Small intestine (tissue), 7 donors: ENCODE measurements around the gene FAM53A. TPM values are rescaled to one million over a fixed set of nuclear protein-coding genes. Genes with fewer than 3 reads are reported as not detected.

Experiments
- DNase-seq, 2 donors: peaks; one replicate each; pipeline versions ENCODE4 v3.0.0 to v3.0.0-alpha.2; 2013
- FAIRE-seq: peaks from 2 replicates; lab custom pipeline; 2012; peaks lifted over from hg19 to GRCh38; lab: Jason Lieb, UNC
- H3K27ac ChIP-seq, 3 donors: one replicate each; pipeline ENCODE4 v1.5.1; 2013; ENCODE audit warnings: low read length in 2 of 3, mild to moderate bottlenecking in 2 of 3, control low read depth in 1 of 3, inconsistent platforms in 1 of 3, low read depth in 1 of 3, moderate library complexity in 1 of 3
- H3K27me3 ChIP-seq, 3 donors: one replicate each; pipeline ENCODE4 v1.6.1; 2013; ENCODE audit warnings: low read length in 3 of 3, inconsistent platforms in 1 of 3; ENCODE audit not compliant: control insufficient read depth in 3 of 3, insufficient read depth in 3 of 3
- H3K36me3 ChIP-seq, 3 donors: one replicate each; pipeline ENCODE4 v1.6.1; 2013; ENCODE audit warnings: low read length in 3 of 3, inconsistent platforms in 1 of 3, low read depth in 1 of 3, mild to moderate bottlenecking in 1 of 3, moderate library complexity in 1 of 3; ENCODE audit not compliant: control insufficient read depth in 3 of 3, insufficient read depth in 2 of 3
- H3K4me1 ChIP-seq, 3 donors: one replicate each; pipeline ENCODE4 v1.6.1; 2013; ENCODE audit warnings: low read length in 2 of 3, inconsistent platforms in 1 of 3, low read depth in 1 of 3, mild to moderate bottlenecking in 1 of 3, moderate library complexity in 1 of 3; ENCODE audit not compliant: control insufficient read depth in 3 of 3, insufficient read depth in 2 of 3
- H3K4me3 ChIP-seq, 3 donors: one replicate each; pipeline ENCODE4 v1.5.1; 2013; ENCODE audit warnings: low read length in 3 of 3, control low read depth in 1 of 3, inconsistent platforms in 1 of 3, low read depth in 1 of 3, mild to moderate bottlenecking in 1 of 3, moderate library complexity in 1 of 3
- H3K9me3 ChIP-seq, 2 donors: one replicate each; pipeline ENCODE4 v1.6.1; 2013; ENCODE audit warnings: low read depth in 1 of 2, low read length in 1 of 2; ENCODE audit not compliant: control insufficient read depth in 2 of 2, insufficient read depth in 1 of 2
- WGBS, 3 donors: extraction: QIAGEN DNeasy Blood & Tissue Kit; methylation state at CpG; one replicate each; pipeline ENCODE4 v1.1.7; 2013; 5-methylcytosine and 5-hydroxymethylcytosine counted together
- polyA plus RNA-seq, 4 donors: library from polyadenylated mRNA; stranded (reverse) in 3 of 4; unstranded in 1 of 4; fragments of 200-250 nt in 3 of 4; fragments of 120-200 nt in 1 of 4; gene quantifications; one replicate each; pipeline versions ENCODE4 v1.2.1 to v1.2.3, GENCODE V29; 2013
- donor health status: healthy with polysubstance abuse.
- donor health status: control.
- donor health status: control.
- donor health status: Bipolar disorder and iron deficiency.
- donor health status: healthy.

Gene FAM53A
- polyA plus RNA-seq, 4 donors, result 0.27 to 1.1 (median 0.97) TPM; not detected in 1

DNA sequence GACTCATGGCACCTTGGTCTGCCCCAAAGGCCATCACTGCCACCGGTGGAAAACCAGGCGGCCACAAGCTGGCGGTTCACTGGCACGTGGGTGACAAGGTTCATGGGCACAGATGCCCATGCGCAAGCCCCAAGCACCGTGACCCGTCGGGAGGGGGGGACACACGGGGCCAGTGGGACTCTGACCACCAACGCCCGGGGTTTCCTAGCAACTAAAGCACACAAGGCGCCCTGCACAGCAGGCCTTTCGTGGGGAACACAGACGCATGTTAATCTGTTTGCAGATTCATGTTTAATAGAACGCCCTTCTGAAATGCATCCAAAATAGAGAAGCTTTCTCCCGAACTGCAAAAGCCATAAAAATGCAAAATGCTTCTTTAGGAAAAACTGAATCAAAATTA is 43.9 kb downstream of the FAM53A start:
- Histone ChIP-seq H3K36me3 (no peaks in the 10 kb centered on the region), H3K27ac (no peak overlapping the region), H3K9me3 (peaks cover 0 to 2% of the 10 kb centered on the region in 2 donors), H3K27me3 (no peaks in the 10 kb centered on the region), H3K4me3 (no peak overlapping the region), H3K4me1 (peaks cover 0 to 22% (median 0%) of the 10 kb centered on the region in 3 donors)
- WGBS, 3 donors, result 59 to 77% (median 72%) methylated on average over 16 of the region's 16 CpGs
- DNase-seq, result peak; percentile 3 to 44
- no peak for FAIRE-seq

DNA sequence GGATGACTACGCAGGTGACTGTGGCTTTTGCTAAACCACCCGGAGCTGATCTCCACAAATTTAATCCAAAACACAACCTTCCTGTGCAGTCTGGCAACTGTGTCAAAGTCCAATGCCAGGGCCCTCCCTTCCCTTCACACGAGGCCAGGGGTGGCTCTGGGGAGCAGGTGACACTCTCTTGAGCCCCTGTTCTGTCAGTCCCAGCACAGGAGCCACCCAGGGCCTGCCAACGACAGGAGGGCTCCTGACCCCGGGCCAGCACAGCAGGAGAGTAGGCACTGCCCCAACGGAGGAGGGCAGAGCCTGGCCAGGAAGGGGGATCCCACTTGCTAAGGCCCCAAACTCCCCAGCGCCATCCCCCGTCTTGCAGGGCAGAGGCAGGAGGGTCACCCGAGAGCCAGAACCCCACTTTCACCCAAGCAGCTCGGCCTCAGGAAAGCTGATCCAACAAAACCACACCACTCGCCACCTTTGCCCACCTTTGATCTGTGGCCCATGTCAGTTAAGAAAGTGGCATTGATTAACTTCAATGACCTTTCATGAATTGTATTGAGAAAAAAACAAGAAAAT is 44.7 kb downstream of the FAM53A start:
- H3K27me3 ChIP-seq, result no peaks in the 10 kb centered on the region
- WGBS, 3 donors, result 43 to 68% (median 60%) methylated on average over 11 of the region's 11 CpGs
- peaks cover 0 to 4% of the 10 kb centered on the region in 2 donors for H3K9me3 ChIP-seq
- DNase-seq (peak; percentile 18 to 54), FAIRE-seq (no peak)
- no peaks in the 10 kb centered on the region for H3K36me3 ChIP-seq
- no peak overlapping the region for H3K27ac ChIP-seq
- H3K4me3 ChIP-seq, result no peak overlapping the region
- peaks cover 0 to 15% (median 0%) of the 10 kb centered on the region in 3 donors for H3K4me1 ChIP-seq

DNA sequence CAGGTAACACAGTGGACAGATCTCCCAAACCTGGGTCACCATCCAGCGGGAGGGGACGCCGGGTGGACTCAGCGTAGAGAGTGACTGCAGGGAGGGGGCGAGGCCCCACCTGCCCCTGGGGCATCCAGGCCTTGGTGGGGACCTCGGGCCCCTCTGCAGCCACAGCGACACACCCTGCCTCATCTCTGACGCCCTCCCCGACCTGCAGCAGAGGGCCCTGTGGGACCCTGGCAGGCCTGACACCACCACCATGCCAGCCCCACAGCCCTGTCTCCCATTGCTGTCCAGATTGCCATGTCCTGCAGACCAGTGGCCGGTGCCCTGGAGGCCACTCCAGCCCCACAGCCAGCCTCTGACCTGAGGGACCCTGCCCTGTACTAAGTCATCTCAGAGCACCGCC is 45.2 kb downstream of the FAM53A start:
- H3K4me3 ChIP-seq, result no peak overlapping the region
- FAIRE-seq, result no peak
- peaks cover 0 to 4% of the 10 kb centered on the region in 2 donors for H3K9me3 ChIP-seq
- peaks cover 0 to 18% (median 0%) of the 10 kb centered on the region in 3 donors for H3K4me1 ChIP-seq
- WGBS, 3 donors, result 53 to 78% (median 72%) methylated on average over 6 to 11 of the region's 11 CpGs
- H3K36me3 ChIP-seq, result no peaks in the 10 kb centered on the region
- H3K27me3 ChIP-seq, result no peaks in the 10 kb centered on the region
- no peak overlapping the region for H3K27ac ChIP-seq
- peak in 1 of 2 donors; percentile 6 for DNase-seq

DNA sequence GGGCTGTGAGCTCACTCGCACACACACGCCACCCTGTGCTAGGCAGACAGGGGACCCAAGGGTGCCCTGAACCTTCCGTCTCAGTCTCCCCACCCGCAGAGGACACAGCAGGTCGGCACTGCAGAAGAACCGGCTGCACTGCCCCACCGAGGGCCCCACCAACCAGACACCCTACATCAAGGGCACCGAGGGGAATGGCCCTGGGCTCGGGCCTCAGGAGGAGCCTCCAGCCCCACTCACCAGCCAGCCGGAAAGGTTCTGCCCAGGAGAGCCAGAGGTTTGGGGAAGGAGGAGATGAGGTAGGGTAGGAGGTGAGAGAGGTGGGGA is 45.9 kb downstream of the FAM53A start:
- Histone ChIP-seq H3K4me1 (peaks cover 0 to 20% (median 0%) of the 10 kb centered on the region in 3 donors), H3K4me3 (no peak overlapping the region), H3K36me3 (no peaks in the 10 kb centered on the region), H3K9me3 (peaks cover 0 to 4% of the 10 kb centered on the region in 2 donors), H3K27me3 (no peaks in the 10 kb centered on the region), H3K27ac (no peak overlapping the region)
- FAIRE-seq, result no peak
- no peak for DNase-seq
- 65 to 79% (median 69%) methylated on average over 10 of the region's 10 CpGs for WGBS, 3 donors

DNA sequence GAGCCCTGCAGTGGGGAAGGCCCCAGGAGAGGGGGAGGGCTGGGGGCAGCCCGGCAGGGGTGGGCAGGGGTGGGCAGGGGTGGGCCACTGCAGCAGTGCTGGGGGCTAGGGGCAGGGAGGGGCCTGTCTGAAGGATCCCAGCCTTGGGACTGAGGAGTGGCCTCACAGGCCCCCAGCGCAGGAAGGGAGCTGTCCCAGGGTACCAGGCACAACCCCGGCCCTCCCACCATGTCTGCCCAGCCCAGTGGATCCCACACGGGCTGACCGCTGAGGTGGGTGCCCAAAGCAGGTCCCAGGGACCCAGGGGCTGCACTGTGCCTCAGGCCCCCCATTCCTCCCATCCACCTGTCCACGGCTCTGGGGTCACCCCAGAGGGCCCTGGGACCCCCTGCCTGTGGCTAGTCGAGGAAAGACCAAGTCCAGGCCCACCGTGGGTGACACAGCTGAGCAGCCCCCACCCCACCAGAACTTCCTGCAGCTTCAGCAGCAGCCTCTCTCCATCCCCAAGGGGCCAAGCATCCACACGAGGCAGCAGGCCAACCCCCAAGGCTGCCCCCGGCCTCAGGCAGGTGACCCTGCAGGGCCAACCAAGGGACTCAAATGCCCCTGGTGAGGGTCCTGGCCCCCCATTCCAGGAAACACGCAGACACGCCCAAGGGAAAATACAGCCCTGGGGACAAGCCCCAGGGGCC is 46.4 kb downstream of the FAM53A start:
- DNase-seq, result no peak
- WGBS, 3 donors, result 75 to 76% (median 75%) methylated on average over 8 to 12 of the region's 12 CpGs

DNA sequence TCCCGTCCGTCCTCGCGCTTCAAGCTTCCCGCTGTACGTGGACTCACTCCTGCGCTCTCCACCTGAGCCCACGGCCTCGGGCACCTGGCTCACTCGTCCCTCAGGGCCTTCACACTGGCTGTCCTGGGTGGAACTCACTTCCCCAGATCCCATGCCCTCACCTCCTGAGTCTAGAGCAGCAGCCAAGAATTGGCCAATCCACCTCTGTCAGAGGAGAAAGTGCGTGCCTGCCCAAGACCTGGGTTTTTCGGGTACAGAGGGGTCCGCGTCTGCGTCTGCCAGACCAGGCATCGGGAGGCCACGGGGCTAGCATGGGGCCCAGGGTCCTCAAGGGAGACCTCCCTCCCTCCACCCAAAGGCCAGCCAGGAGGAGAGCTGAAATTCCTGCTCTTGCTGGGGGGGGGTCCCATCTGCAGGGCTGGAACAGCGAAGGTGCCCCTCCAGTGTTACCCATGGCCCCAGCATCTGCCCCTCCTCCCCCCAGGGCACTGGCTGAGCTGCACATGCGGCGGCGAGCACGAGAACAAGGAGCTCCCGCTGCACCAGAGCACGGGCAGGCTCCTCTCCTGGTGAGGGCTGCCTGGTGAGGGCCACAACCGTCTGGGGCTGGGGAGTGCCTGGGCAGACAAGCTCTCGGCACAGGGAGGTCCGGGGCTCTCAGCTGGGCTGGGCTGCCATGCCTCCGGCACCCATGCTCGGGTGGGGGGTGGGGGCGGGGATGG is 47.5 kb downstream of the FAM53A start:
- no peak for DNase-seq
- 89 to 91% (median 90%) methylated on average over 29 to 30 of the region's 30 CpGs for WGBS, 3 donors
- H3K9me3 ChIP-seq, result peaks cover 0 to 4% of the 10 kb centered on the region in 2 donors
- H3K4me3 ChIP-seq, result no peak overlapping the region
- no peak overlapping the region for H3K27ac ChIP-seq
- H3K4me1 ChIP-seq, result peaks cover 0 to 20% (median 0%) of the 10 kb centered on the region in 3 donors
- H3K36me3 ChIP-seq, result no peaks in the 10 kb centered on the region
- FAIRE-seq, result no peak
- no peaks in the 10 kb centered on the region for H3K27me3 ChIP-seq

More for the DNA sequence above, 46.4 kb downstream of the FAM53A start:
- Histone ChIP-seq H3K36me3 (no peaks in the 10 kb centered on the region), H3K27me3 (no peaks in the 10 kb centered on the region), H3K4me3 (no peak overlapping the region), H3K9me3 (peaks cover 0 to 4% of the 10 kb centered on the region in 2 donors), H3K4me1 (peaks cover 0 to 20% (median 0%) of the 10 kb centered on the region in 3 donors), H3K27ac (no peak overlapping the region)
- FAIRE-seq, result no peak

DNA sequence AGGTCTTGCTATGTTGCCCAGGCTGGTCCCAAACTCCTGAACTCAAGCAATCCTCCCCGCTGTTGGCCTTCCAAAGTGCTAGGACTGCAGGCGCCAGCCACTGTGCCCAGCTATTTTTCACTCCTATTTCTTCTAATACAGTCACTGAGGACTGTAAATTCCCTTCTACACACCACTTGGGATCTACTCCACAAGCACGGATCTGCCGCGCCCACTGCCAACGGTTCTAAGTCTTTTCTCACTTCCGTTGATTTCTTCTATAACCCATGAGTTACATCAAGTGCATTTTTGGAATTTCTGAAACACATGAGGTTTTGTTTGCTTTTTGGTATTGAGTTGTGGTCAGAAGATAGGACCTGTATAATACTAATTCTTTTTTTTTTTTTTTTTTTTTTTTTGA is 48.6 kb downstream of the FAM53A start:
- H3K27ac ChIP-seq, result no peak overlapping the region
- FAIRE-seq (no peak), DNase-seq (no peak)
- 87 to 93% (median 91%) methylated on average over 7 of the region's 7 CpGs for WGBS, 3 donors
- peaks cover 0 to 20% (median 0%) of the 10 kb centered on the region in 3 donors for H3K4me1 ChIP-seq
- no peaks in the 10 kb centered on the region for H3K36me3 ChIP-seq
- peaks cover 0 to 4% of the 10 kb centered on the region in 2 donors for H3K9me3 ChIP-seq
- no peaks in the 10 kb centered on the region for H3K27me3 ChIP-seq
- no peak overlapping the region for H3K4me3 ChIP-seq

DNA sequence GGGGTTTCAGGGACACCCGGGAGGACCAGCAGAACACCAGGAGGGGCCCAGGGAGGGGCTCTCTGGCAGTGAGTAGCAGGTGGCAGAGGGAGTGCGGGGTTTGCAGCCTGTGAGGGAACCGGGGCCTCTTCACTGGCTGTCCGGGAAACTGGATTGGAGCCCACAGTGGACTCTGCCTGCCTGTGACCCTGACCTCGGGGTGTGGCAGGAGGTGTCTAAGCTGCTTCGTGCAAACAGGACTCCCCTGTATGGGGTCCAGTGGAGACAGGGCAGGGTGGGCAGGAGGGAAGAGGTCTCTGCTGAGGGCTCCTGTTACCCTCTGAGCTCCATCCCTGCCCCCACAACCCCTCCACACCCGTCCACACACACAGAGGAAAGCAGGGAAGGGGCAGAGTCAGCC is 50.1 kb downstream of the FAM53A start:
- Histone ChIP-seq H3K9me3 (peaks cover 0 to 4% of the 10 kb centered on the region in 2 donors), H3K4me3 (no peak overlapping the region), H3K4me1 (peaks cover 0 to 13% (median 0%) of the 10 kb centered on the region in 3 donors), H3K36me3 (no peaks in the 10 kb centered on the region), H3K27ac (no peak overlapping the region), H3K27me3 (no peaks in the 10 kb centered on the region)
- DNase-seq, result peak in 1 of 2 donors; percentile 11
- 16 to 45% (median 30%) methylated on average over 7 of the region's 7 CpGs for WGBS, 3 donors
- FAIRE-seq, result no peak
